ENCODE results near the gene CLPTM1.

The CLPTM1 gene

GRCh38 chr19:44985445-44985844, 30.3 kb downstream of the CLPTM1 start:
- H3K36me3 ChIP-seq (ENCODE audit: control insufficient read depth in 1 of 2, insufficient read depth in 2 of 2, low read length in 2 of 2) = peaks cover 27 to 72% of the 10 kb centered on the region in 2 donors
- H3K4me3 ChIP-seq (ENCODE audit: low read depth in 1 of 2, low read length in 2 of 2) = no peak overlapping the region
- no peak overlapping the region for H3K27ac ChIP-seq (ENCODE audit: low read length)
- no peaks in the 10 kb centered on the region for H3K9me3 ChIP-seq (ENCODE audit: control insufficient read depth in 1 of 2, low read length in 2 of 2)
- no peaks in the 10 kb centered on the region for H3K4me1 ChIP-seq (ENCODE audit: control insufficient read depth in 1 of 2, insufficient read depth in 2 of 2, low read length in 2 of 2)
- no peaks in the 10 kb centered on the region for H3K27me3 ChIP-seq (ENCODE audit: low read depth, low read length)

- Histone ChIP-seq H3K4me1 (ENCODE audit: control insufficient read depth in 1 of 2, insufficient read depth in 2 of 2, low read length in 2 of 2) (no peaks in the 10 kb centered on the region), H3K36me3 (ENCODE audit: control insufficient read depth in 1 of 2, insufficient read depth in 2 of 2, low read length in 2 of 2) (peaks cover 27 to 80% of the 10 kb centered on the region in 2 donors), H3K27ac (ENCODE audit: low read length) (no peak overlapping the region), H3K4me3 (ENCODE audit: low read depth in 1 of 2, low read length in 2 of 2) (no peak overlapping the region), H3K9me3 (ENCODE audit: control insufficient read depth in 1 of 2, low read length in 2 of 2) (no peaks in the 10 kb centered on the region), H3K27me3 (ENCODE audit: low read depth, low read length) (no peaks in the 10 kb centered on the region)
These were observed 31.2 kb downstream of the CLPTM1 start for GRCh38 chr19:44986389-44986788.

GRCh38 chr19:44987148-44987675, 32.0 kb downstream of the CLPTM1 start:
- Histone ChIP-seq H3K27me3 (ENCODE audit: low read depth, low read length) (no peaks in the 10 kb centered on the region), H3K4me3 (ENCODE audit: low read depth in 1 of 2, low read length in 2 of 2) (no peak overlapping the region), H3K27ac (ENCODE audit: low read length) (no peak overlapping the region), H3K4me1 (ENCODE audit: control insufficient read depth in 1 of 2, insufficient read depth in 2 of 2, low read length in 2 of 2) (no peaks in the 10 kb centered on the region), H3K36me3 (ENCODE audit: control insufficient read depth in 1 of 2, insufficient read depth in 2 of 2, low read length in 2 of 2) (peaks cover 27 to 86% of the 10 kb centered on the region in 2 donors), H3K9me3 (ENCODE audit: control insufficient read depth in 1 of 2, low read length in 2 of 2) (no peaks in the 10 kb centered on the region)

- peaks cover 27 to 83% of the 10 kb centered on the region in 2 donors for H3K36me3 ChIP-seq (ENCODE audit: control insufficient read depth in 1 of 2, insufficient read depth in 2 of 2, low read length in 2 of 2)
- H3K4me3 ChIP-seq (ENCODE audit: low read depth in 1 of 2, low read length in 2 of 2) = no peak overlapping the region
These were observed 33.1 kb downstream of the CLPTM1 start for GRCh38 chr19:44988273-44988672.

GRCh38 chr19:44988896-44989556, 33.8 kb downstream of the CLPTM1 start:
- H3K27ac ChIP-seq (ENCODE audit: low read length) = no peak overlapping the region
- no peak overlapping the region for H3K4me3 ChIP-seq (ENCODE audit: low read depth in 1 of 2, low read length in 2 of 2)
- no peaks in the 10 kb centered on the region for H3K4me1 ChIP-seq (ENCODE audit: control insufficient read depth in 1 of 2, insufficient read depth in 2 of 2, low read length in 2 of 2)
- H3K27me3 ChIP-seq (ENCODE audit: low read depth, low read length) = no peaks in the 10 kb centered on the region
- no peaks in the 10 kb centered on the region for H3K9me3 ChIP-seq (ENCODE audit: control insufficient read depth in 1 of 2, low read length in 2 of 2)
- peaks cover 25 to 79% of the 10 kb centered on the region in 2 donors for H3K36me3 ChIP-seq (ENCODE audit: control insufficient read depth in 1 of 2, insufficient read depth in 2 of 2, low read length in 2 of 2)

More at GRCh38 chr19:44988273-44988672, 33.1 kb downstream of the CLPTM1 start:
- no peaks in the 10 kb centered on the region for H3K4me1 ChIP-seq (ENCODE audit: control insufficient read depth in 1 of 2, insufficient read depth in 2 of 2, low read length in 2 of 2)
- no peak overlapping the region for H3K27ac ChIP-seq (ENCODE audit: low read length)
- no peaks in the 10 kb centered on the region for H3K27me3 ChIP-seq (ENCODE audit: low read depth, low read length)
- H3K9me3 ChIP-seq (ENCODE audit: control insufficient read depth in 1 of 2, low read length in 2 of 2) = no peaks in the 10 kb centered on the region

GRCh38 chr19:44990459-44990858, 35.3 kb downstream of the CLPTM1 start:
- Histone ChIP-seq H3K27me3 (ENCODE audit: low read depth, low read length) (no peaks in the 10 kb centered on the region), H3K27ac (ENCODE audit: low read length) (no peak overlapping the region), H3K9me3 (ENCODE audit: control insufficient read depth in 1 of 2, low read length in 2 of 2) (no peaks in the 10 kb centered on the region), H3K36me3 (ENCODE audit: control insufficient read depth in 1 of 2, insufficient read depth in 2 of 2, low read length in 2 of 2) (peaks cover 15 to 64% of the 10 kb centered on the region in 2 donors), H3K4me1 (ENCODE audit: control insufficient read depth in 1 of 2, insufficient read depth in 2 of 2, low read length in 2 of 2) (no peaks in the 10 kb centered on the region), H3K4me3 (ENCODE audit: low read depth in 1 of 2, low read length in 2 of 2) (no peak overlapping the region)

- no peak overlapping the region for H3K27ac ChIP-seq (ENCODE audit: low read length)
- no peaks in the 10 kb centered on the region for H3K4me1 ChIP-seq (ENCODE audit: control insufficient read depth in 1 of 2, insufficient read depth in 2 of 2, low read length in 2 of 2)
- H3K9me3 ChIP-seq (ENCODE audit: control insufficient read depth in 1 of 2, low read length in 2 of 2) = no peaks in the 10 kb centered on the region
- H3K36me3 ChIP-seq (ENCODE audit: control insufficient read depth in 1 of 2, insufficient read depth in 2 of 2, low read length in 2 of 2) = peaks cover 14 to 60% of the 10 kb centered on the region in 2 donors
- no peaks in the 10 kb centered on the region for H3K27me3 ChIP-seq (ENCODE audit: low read depth, low read length)
- H3K4me3 ChIP-seq (ENCODE audit: low read depth in 1 of 2, low read length in 2 of 2) = no peak overlapping the region
These were observed 35.8 kb downstream of the CLPTM1 start for GRCh38 chr19:44990966-44991365.

- H3K4me3 ChIP-seq (ENCODE audit: low read depth in 1 of 2, low read length in 2 of 2) = no peak overlapping the region
- H3K9me3 ChIP-seq (ENCODE audit: control insufficient read depth in 1 of 2, low read length in 2 of 2) = no peaks in the 10 kb centered on the region
- no peak overlapping the region for H3K27ac ChIP-seq (ENCODE audit: low read length)
- no peaks in the 10 kb centered on the region for H3K27me3 ChIP-seq (ENCODE audit: low read depth, low read length)
- no peaks in the 10 kb centered on the region for H3K4me1 ChIP-seq (ENCODE audit: control insufficient read depth in 1 of 2, insufficient read depth in 2 of 2, low read length in 2 of 2)
- peaks cover 7 to 46% of the 10 kb centered on the region in 2 donors for H3K36me3 ChIP-seq (ENCODE audit: control insufficient read depth in 1 of 2, insufficient read depth in 2 of 2, low read length in 2 of 2)
These were observed 37.4 kb downstream of the CLPTM1 start for GRCh38 chr19:44992336-44993163.

GRCh38 chr19:44993526-44993925, 38.3 kb downstream of the CLPTM1 start:
- no peak overlapping the region for H3K4me3 ChIP-seq (ENCODE audit: low read depth in 1 of 2, low read length in 2 of 2)
- H3K27ac ChIP-seq (ENCODE audit: low read length) = no peak overlapping the region
- peaks cover 6 to 36% of the 10 kb centered on the region in 2 donors for H3K36me3 ChIP-seq (ENCODE audit: control insufficient read depth in 1 of 2, insufficient read depth in 2 of 2, low read length in 2 of 2)
- no peaks in the 10 kb centered on the region for H3K4me1 ChIP-seq (ENCODE audit: control insufficient read depth in 1 of 2, insufficient read depth in 2 of 2, low read length in 2 of 2)
- no peaks in the 10 kb centered on the region for H3K9me3 ChIP-seq (ENCODE audit: control insufficient read depth in 1 of 2, low read length in 2 of 2)
- H3K27me3 ChIP-seq (ENCODE audit: low read depth, low read length) = no peaks in the 10 kb centered on the region

GRCh38 chr19:44993926-44994537, 38.9 kb downstream of the CLPTM1 start:
- Histone ChIP-seq H3K27me3 (ENCODE audit: low read depth, low read length) (no peaks in the 10 kb centered on the region), H3K27ac (ENCODE audit: low read length) (no peak overlapping the region), H3K9me3 (ENCODE audit: control insufficient read depth in 1 of 2, low read length in 2 of 2) (no peaks in the 10 kb centered on the region), H3K4me1 (ENCODE audit: control insufficient read depth in 1 of 2, insufficient read depth in 2 of 2, low read length in 2 of 2) (no peaks in the 10 kb centered on the region), H3K36me3 (ENCODE audit: control insufficient read depth in 1 of 2, insufficient read depth in 2 of 2, low read length in 2 of 2) (peaks cover 6 to 34% of the 10 kb centered on the region in 2 donors), H3K4me3 (ENCODE audit: low read depth in 1 of 2, low read length in 2 of 2) (no peak overlapping the region)

- Histone ChIP-seq H3K27ac (ENCODE audit: low read length) (no peak overlapping the region), H3K4me1 (ENCODE audit: control insufficient read depth in 1 of 2, insufficient read depth in 2 of 2, low read length in 2 of 2) (peaks cover 0 to 6% of the 10 kb centered on the region in 2 donors), H3K9me3 (ENCODE audit: control insufficient read depth in 1 of 2, low read length in 2 of 2) (no peaks in the 10 kb centered on the region), H3K36me3 (ENCODE audit: control insufficient read depth in 1 of 2, insufficient read depth in 2 of 2, low read length in 2 of 2) (peaks cover 0 to 3% of the 10 kb centered on the region in 2 donors), H3K4me3 (ENCODE audit: low read depth in 1 of 2, low read length in 2 of 2) (no peak overlapping the region), H3K27me3 (ENCODE audit: low read depth, low read length) (no peaks in the 10 kb centered on the region)
These were observed 42.8 kb downstream of the CLPTM1 start for GRCh38 chr19:44998025-44998424.

Measured in muscle layer of duodenum (tissue), 2 donors.